Measurements from ENCODE around the gene CTCFL.

- no peak for TF ChIP-seq CTCF (conservative IDR thresholded peaks at IDR 0.05)
- TF ChIP-seq EZH2 (IDR thresholded peaks at IDR 0.05; ENCODE audit: low read depth): no peak
These were observed 7.0 kb downstream of the CTCFL start for GRCh38 chr20:57517904-57518303.
